HepG2 (cell line): ENCODE results near the gene DICER1. TPM values are rescaled to one million over a fixed set of nuclear protein-coding genes. Genes with fewer than 3 reads are reported as not detected.

ENCODE experiments used
- MTF2 ChIP-seq: sonication (generic); formaldehyde crosslinking; IDR thresholded peaks from 2 replicates; pipeline ENCODE4 v1.5.0; 2020; ENCODE audit warnings: missing genetic modification reagents, borderline replicate concordance
- NR2C2 ChIP-seq: sonication (generic); formaldehyde crosslinking; IDR thresholded peaks from 2 replicates; pipeline ENCODE4 v1.4.0; 2020; ENCODE audit warnings: missing genetic modification reagents, mild to moderate bottlenecking, moderate library complexity, borderline replicate concordance
- REPIN1 ChIP-seq: sonication (generic); formaldehyde crosslinking; IDR thresholded peaks from 2 replicates; pipeline ENCODE4 v1.8.0; 2022; ENCODE audit warnings: missing genetic modification reagents, low read depth, mild to moderate bottlenecking, borderline replicate concordance
- RFX3 ChIP-seq: IDR thresholded peaks from 2 replicates; pipeline ENCODE4 v1.6.1; 2016; ENCODE audit warnings: missing biosample characterization, missing genetic modification reagents
- TBP ChIP-seq: sonication (generic); formaldehyde crosslinking; IDR thresholded peaks from 2 replicates; pipeline ENCODE4 v1.5.0; 2020; ENCODE audit warnings: missing genetic modification reagents
- YEATS2 ChIP-seq: sonication (generic); formaldehyde crosslinking; IDR thresholded peaks from 2 replicates; pipeline ENCODE4 v1.4.0; 2020; ENCODE audit warnings: missing genetic modification reagents, borderline replicate concordance
- ZNF10 ChIP-seq: sonication (generic); formaldehyde crosslinking; IDR thresholded peaks from 2 replicates; pipeline ENCODE4 v1.4.0; 2020; ENCODE audit warnings: mild to moderate bottlenecking, low read depth, missing genetic modification reagents, borderline replicate concordance
- ZNF143 ChIP-seq: sonication (generic); formaldehyde crosslinking; IDR thresholded peaks from 2 replicates; pipeline ENCODE4 v1.4.0; 2020; ENCODE audit warnings: missing genetic modification reagents
- ZNF24 ChIP-seq: fragments of 450-650 bp; IDR thresholded peaks from 2 replicates; pipeline ENCODE4 v1.6.1; 2017; ENCODE audit warnings: antibody characterized with exemption, mild to moderate bottlenecking
- ZNF296 ChIP-seq: sonication (generic); formaldehyde crosslinking; conservative IDR thresholded peaks from 2 replicates; pipeline ENCODE4 v1.5.0; 2020; ENCODE audit warnings: mild to moderate bottlenecking, missing genetic modification reagents
- ZNF337 ChIP-seq: sonication (generic); formaldehyde crosslinking; IDR thresholded peaks from 2 replicates; pipeline ENCODE4 v1.5.1; 2020; ENCODE audit warnings: missing genetic modification reagents, low read depth, mild to moderate bottlenecking, borderline replicate concordance
- ZNF343 ChIP-seq: sonication (generic); formaldehyde crosslinking; IDR thresholded peaks from 2 replicates; pipeline ENCODE4 v1.4.0; 2020; ENCODE audit warnings: mild to moderate bottlenecking, missing genetic modification reagents
- ZNF564 ChIP-seq: sonication (generic); formaldehyde crosslinking; IDR thresholded peaks from 2 replicates; pipeline ENCODE4 v1.8.1; 2023; ENCODE audit warnings: mild to moderate bottlenecking, missing genetic modification reagents
- polyA plus RNA-seq, 8 experiments: library from polyadenylated mRNA; depleted of rRNA in 3 of 8; stranded (reverse) in 7 of 8; unstranded in 1 of 8; fragments of >200 nt; fragmentation: Illumina TruSeq in 4 of 8; extraction: Trizol in 4 of 8; gene quantifications; 2 replicates each; pipeline versions ENCODE4 v1.2.1 to v1.2.3, GENCODE V29; 2011 to 2016; ENCODE audit warnings: low read depth in 4 of 8, missing spikeins in 1 of 8, mixed read lengths in 1 of 8; ENCODE audit not compliant: insufficient read depth in 1 of 8
- total RNA-seq, 5 experiments: library from RNA; depleted of rRNA; stranded (reverse); fragments of >200 nt; fragmentation: Illumina TruSeq; extraction: Trizol; gene quantifications; 2 replicates each; pipeline ENCODE4 v1.2.3, GENCODE V29; 2016; ENCODE audit warnings: low read depth in 1 of 5
- TF ChIP-seq, protein P1 (sequence below): sonication (generic); formaldehyde crosslinking; IDR thresholded peaks from 2 replicates; pipeline ENCODE4 v1.4.0; 2020; ENCODE audit warnings: mild to moderate bottlenecking, missing genetic modification reagents
- TF ChIP-seq, protein P2 (sequence below): sonication (generic); formaldehyde crosslinking; conservative IDR thresholded peaks from 2 replicates; pipeline ENCODE4 v1.4.0; 2020; ENCODE audit warnings: missing genetic modification reagents
- TF ChIP-seq, protein P3 (sequence below): IDR thresholded peaks from 2 replicates; pipeline ENCODE4 v1.6.1; 2016; ENCODE audit warnings: low read depth
- TF ChIP-seq, protein P4 (sequence below): sonication (generic); formaldehyde crosslinking; IDR thresholded peaks from 2 replicates; pipeline ENCODE4 v1.5.1; 2020; ENCODE audit warnings: mild to moderate bottlenecking, missing genetic modification reagents, moderate library complexity
- TF ChIP-seq, protein P5 (sequence below): sonication (generic); formaldehyde crosslinking; IDR thresholded peaks from 2 replicates; pipeline ENCODE4 v1.4.0; 2020; ENCODE audit warnings: missing genetic modification reagents
- TF ChIP-seq, protein P6 (sequence below), 2 experiments: sonication (generic) in 1 of 2; formaldehyde crosslinking in 1 of 2; IDR thresholded peaks; 2 replicates each; pipeline versions ENCODE4 v1.4.0 to v1.6.1; 2018 to 2020; ENCODE audit warnings: missing genetic modification reagents in 2 of 2, borderline replicate concordance in 1 of 2, low read depth in 1 of 2, mild to moderate bottlenecking in 1 of 2, missing biosample characterization in 1 of 2

Gene DICER1
- total and polyA plus RNA-seq, 2 of the 13 experiments (the other 11 are each of a cell fraction or from before 2014, with no cell fraction given), result 31.8 to 61.9 TPM

DNA sequence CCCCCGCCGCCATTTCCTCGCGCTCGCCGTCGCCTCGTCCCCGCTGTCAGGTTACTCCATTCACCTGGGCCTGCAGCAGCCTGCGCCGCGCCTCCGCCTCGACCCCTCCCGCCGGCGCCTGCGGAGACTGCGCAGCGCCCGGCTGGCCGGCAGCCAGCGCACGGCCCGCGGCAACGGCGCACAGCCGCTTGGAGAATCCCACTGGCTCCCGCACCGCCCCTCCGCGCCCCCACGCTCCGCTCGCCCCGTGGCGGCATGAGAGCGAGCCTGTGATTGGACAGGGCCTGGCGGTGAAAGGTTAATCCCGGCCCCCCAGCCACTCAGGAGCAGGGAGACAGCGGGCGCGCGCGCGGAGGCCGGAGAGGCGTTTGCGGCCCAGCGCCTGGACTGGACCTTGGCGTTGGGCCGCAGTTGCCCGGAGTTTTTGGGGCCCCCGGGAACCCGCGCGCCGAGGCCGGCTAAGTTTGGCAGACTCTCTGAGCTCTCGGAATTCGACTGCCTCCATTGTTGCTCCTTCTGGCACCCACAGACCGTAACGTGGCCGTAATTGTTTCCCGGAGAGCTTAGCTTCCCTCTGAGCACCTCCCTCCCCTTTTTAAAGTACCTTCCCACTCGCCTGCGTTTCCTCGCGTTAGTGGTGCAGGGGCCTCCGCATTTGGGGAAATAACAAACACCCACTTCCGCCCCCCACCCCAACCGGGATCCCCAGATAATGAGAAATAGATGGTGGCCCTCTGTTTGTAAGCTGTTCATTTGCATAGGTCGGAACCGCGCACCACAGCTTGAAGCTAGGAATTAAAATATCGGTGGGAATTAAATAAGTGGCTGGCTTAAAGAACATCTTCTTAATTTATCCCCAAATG, at the start of gene DICER1 (continued):
- TF ChIP-seq, protein P1, sequence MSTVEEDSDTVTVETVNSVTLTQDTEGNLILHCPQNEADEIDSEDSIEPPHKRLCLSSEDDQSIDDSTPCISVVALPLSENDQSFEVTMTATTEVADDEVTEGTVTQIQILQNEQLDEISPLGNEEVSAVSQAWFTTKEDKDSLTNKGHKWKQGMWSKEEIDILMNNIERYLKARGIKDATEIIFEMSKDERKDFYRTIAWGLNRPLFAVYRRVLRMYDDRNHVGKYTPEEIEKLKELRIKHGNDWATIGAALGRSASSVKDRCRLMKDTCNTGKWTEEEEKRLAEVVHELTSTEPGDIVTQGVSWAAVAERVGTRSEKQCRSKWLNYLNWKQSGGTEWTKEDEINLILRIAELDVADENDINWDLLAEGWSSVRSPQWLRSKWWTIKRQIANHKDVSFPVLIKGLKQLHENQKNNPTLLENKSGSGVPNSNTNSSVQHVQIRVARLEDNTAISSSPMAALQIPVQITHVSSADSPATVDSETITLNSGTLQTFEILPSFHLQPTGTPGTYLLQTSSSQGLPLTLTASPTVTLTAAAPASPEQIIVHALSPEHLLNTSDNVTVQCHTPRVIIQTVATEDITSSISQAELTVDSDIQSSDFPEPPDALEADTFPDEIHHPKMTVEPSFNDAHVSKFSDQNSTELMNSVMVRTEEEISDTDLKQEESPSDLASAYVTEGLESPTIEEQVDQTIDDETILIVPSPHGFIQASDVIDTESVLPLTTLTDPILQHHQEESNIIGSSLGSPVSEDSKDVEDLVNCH (CRISPR knock-in tag), result no peak
- TF ChIP-seq, protein P2, sequence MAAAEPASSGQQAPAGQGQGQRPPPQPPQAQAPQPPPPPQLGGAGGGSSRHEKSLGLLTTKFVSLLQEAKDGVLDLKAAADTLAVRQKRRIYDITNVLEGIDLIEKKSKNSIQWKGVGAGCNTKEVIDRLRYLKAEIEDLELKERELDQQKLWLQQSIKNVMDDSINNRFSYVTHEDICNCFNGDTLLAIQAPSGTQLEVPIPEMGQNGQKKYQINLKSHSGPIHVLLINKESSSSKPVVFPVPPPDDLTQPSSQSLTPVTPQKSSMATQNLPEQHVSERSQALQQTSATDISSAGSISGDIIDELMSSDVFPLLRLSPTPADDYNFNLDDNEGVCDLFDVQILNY (CRISPR knock-in tag), result no peak
- TF ChIP-seq ZNF143 (no peak), ZNF564 (CRISPR knock-in tag) (peak; percentile 24; the same call in 1 of the 2 replicates), REPIN1 (CRISPR knock-in tag) (peak; percentile 53; the same call in 1 of the 2 replicates), NR2C2 (CRISPR knock-in tag) (peak; percentile 99), RFX3 (no peak), MTF2 (CRISPR knock-in tag) (no peak), ZNF343 (CRISPR knock-in tag) (no peak), ZNF10 (CRISPR knock-in tag) (no peak), TBP (CRISPR knock-in tag) (no peak), ZNF337 (CRISPR knock-in tag) (0 out of 2 replicates have a peak, but pooled peaks have one; percentile 10), YEATS2 (CRISPR knock-in tag) (peak; percentile 80), ZNF24 (no peak), ZNF296 (no peak)
- TF ChIP-seq, protein P3, sequence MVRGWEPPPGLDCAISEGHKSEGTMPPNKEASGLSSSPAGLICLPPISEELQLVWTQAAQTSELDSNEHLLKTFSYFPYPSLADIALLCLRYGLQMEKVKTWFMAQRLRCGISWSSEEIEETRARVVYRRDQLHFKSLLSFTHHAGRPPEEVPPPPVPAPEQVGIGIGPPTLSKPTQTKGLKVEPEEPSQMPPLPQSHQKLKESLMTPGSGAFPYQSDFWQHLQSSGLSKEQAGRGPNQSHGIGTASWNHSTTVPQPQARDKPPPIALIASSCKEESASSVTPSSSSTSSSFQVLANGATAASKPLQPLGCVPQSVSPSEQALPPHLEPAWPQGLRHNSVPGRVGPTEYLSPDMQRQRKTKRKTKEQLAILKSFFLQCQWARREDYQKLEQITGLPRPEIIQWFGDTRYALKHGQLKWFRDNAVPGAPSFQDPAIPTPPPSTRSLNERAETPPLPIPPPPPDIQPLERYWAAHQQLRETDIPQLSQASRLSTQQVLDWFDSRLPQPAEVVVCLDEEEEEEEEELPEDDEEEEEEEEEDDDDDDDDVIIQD (CRISPR knock-in tag), result no peak
- TF ChIP-seq, protein P4, sequence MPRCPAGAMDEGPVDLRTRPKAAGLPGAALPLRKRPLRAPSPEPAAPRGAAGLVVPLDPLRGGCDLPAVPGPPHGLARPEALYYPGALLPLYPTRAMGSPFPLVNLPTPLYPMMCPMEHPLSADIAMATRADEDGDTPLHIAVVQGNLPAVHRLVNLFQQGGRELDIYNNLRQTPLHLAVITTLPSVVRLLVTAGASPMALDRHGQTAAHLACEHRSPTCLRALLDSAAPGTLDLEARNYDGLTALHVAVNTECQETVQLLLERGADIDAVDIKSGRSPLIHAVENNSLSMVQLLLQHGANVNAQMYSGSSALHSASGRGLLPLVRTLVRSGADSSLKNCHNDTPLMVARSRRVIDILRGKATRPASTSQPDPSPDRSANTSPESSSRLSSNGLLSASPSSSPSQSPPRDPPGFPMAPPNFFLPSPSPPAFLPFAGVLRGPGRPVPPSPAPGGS (CRISPR knock-in tag), result no peak; the same call in none of the 2 replicates
- TF ChIP-seq, protein P5, sequence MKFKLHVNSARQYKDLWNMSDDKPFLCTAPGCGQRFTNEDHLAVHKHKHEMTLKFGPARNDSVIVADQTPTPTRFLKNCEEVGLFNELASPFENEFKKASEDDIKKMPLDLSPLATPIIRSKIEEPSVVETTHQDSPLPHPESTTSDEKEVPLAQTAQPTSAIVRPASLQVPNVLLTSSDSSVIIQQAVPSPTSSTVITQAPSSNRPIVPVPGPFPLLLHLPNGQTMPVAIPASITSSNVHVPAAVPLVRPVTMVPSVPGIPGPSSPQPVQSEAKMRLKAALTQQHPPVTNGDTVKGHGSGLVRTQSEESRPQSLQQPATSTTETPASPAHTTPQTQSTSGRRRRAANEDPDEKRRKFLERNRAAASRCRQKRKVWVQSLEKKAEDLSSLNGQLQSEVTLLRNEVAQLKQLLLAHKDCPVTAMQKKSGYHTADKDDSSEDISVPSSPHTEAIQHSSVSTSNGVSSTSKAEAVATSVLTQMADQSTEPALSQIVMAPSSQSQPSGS (CRISPR knock-in tag), result no peak
- TF ChIP-seq, protein P6, sequence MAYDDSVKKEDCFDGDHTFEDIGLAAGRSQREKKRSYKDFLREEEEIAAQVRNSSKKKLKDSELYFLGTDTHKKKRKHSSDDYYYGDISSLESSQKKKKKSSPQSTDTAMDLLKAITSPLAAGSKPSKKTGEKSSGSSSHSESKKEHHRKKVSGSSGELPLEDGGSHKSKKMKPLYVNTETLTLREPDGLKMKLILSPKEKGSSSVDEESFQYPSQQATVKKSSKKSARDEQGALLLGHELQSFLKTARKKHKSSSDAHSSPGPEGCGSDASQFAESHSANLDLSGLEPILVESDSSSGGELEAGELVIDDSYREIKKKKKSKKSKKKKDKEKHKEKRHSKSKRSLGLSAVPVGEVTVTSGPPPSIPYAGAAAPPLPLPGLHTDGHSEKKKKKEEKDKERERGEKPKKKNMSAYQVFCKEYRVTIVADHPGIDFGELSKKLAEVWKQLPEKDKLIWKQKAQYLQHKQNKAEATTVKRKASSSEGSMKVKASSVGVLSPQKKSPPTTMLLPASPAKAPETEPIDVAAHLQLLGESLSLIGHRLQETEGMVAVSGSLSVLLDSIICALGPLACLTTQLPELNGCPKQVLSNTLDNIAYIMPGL (CRISPR knock-in tag; IDR thresholded peaks at IDR 0.05; ENCODE audit: borderline replicate concordance in 1 of 2, low read depth in 1 of 2), result peak; percentile 73 to 74; a peak in 3 of 4 replicates
